HG02571 (cell line): ENCODE data around the gene TCL1A.
A peak's percentile ranks its signal among the peaks of the same experiment; 100 is the strongest.
"Not testable (repeated sequence)": the region's sequence is repeated elsewhere in the genome, so short reads cannot be mapped to it uniquely, and the experiment has no call there.

Experiments
- ATAC-seq: cut with Tn5 transposase; IDR thresholded peaks from one replicate; pipeline ENCODE4 v1.9.1; 2021; ENCODE audit warnings: mild to moderate bottlenecking, moderate library complexity; ENCODE audit not compliant: unreplicated experiment

Gene TCL1A, protein sequence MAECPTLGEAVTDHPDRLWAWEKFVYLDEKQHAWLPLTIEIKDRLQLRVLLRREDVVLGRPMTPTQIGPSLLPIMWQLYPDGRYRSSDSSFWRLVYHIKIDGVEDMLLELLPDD

DNA sequence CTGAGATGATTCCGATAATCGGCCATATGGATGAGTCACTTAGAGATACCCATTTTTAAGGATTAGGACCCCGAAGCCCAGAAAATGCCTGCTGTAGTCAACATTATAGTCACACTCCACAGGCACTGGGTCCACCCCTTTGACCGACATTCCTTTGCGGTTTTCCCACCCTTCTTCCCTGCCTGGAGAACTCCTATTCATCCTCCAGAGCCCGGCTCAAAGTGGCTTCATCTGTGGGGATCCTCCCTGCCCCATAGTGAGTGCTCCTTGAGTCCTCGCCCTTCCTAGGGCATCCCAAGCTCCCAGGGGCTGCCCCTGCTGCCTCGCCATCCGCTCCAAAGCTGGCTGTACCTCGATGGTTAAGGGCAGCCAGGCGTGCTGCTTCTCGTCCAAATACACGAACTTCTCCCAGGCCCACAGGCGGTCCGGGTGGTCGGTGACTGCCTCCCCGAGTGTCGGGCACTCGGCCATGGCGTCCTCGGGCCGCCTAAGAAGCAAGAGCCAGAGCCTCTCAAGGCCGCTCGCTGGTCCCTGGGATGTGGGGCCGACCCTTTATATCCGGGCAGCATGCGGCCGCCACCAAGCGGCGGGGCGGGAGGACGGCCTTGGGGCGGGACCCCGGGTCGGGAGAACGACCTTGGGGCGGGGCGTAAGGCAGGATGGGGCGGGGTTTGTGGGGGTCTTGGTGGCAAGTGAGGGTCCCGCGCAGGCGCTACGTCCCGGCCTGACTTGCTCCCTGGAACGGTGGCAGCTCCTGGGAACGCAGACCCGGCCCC, at the start of gene TCL1A:
TCL1A (minus strand) TSS at position 530 of the 776 bp plus-strand sequence; CDS start at position 471, 59 bp downstream.
- peak; percentile 80 for ATAC-seq

DNA sequence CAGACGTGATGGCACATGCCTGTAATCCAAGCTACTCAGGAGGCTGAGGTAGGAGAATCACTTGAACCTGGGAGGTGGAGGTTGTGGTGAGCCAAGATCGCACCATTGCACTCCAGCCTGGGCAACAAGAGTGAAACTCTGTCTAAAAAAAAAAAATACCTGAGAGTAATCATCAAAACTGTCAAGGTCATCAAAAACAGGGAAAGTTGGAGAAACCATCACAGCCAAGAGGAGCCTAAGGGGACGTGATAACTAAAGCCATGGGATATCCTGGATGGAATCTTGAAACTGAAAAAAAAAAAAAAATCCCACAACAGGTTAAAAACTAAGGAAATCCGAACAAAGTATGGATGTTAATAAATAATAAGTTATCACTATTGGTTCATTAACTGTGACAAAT, 49.1 kb upstream of the TCL1A start:
- not testable (repeated sequence) for ATAC-seq

DNA sequence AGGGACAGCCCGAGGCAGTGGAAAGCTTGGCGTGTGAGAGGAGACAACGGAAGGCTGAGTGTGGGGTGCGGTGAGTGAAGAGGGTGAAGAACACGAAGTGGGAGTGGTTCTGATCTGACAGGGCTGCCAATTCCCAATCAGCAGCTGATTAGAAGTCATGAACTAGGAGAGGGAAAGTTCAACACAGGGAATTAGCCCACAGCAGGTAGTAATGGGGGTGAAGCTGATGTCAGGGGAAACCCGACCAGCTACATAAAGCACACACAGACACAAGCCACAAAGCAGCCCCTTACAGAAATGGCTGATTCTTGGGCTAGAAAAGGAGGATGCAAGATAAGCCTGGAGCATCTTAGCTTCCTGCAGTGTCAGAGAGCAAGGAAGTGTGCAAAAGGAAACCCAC, 47.5 kb upstream of the TCL1A start:
- ATAC-seq: no peak

DNA sequence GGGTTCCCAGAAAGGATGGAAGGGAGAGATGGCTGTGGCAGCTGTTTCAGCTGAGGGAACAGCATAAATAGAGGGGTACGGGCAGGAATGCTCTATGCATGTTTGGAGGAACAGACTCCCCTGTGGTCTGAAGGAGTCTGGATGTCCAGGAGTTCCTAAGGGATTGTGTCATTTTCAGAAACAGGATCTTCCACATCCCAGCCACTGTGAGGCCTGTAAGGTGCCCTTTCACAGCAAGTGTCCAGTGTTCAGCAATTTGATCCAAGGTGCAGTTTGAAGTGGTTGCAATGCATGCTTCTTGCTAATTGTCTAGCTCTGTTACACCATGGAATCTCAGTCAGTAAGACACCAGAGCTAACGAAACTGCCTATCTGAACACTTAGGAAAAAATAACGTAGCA, 46.7 kb upstream of the TCL1A start:
- ATAC-seq: no peak

DNA sequence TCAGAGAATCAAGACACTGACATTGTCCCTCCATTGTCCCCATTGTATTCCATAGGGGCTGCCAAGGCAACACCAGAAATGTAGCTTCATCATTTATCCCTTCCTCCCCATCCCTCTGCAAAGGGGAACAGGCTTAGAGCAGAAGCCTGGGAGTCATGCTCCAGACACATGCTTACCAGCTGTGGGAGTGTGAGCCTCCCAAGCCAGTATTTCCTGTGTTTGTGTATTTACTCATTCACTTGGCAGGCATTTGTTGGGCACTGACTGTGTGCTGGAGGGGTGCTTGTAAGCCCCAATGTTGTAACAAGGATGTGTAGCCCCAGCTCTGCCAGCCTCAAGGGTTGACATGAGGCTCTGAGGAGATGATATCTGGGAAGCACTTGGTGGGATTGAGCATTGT, 46.0 kb upstream of the TCL1A start:
- no peak for ATAC-seq

DNA sequence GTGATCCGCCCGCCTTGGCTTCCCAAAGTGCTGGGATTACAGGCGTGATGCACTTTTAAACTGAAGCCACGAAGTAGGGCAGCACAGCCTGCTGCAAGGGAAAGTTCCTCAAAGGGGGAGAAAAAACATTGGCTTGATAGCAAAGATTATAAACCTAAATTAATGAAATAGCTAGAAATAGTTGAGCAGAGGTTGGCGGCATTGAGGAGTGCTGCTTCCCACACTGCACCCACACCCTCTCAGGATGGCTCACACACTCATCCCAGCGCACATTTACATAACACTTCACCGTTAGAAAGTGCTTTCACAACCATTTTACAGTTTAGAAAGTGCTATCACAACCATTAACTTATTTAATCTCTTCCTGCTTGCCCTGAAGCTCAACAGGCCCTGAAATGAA, 44.4 kb upstream of the TCL1A start:
- no peak for ATAC-seq

DNA sequence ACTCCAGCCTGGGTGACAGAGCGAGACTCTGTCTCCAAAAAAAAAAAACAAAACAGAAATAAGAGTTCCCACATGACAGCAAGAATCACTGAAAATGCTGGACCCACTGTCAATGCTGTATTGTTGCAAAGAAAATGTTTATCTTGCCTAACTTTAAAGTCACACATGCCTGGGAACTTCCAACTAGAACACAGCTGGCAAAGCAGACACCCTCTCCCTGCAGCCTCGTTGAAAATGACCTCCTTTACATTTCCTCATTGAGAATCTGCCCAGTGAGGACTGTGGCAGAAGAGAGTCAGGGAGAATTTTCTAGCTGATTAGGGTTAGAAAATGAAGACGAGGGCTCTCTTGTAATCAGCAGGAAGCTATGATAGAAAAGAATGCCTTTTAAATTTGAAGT, 42.8 kb upstream of the TCL1A start:
- no peak for ATAC-seq

DNA sequence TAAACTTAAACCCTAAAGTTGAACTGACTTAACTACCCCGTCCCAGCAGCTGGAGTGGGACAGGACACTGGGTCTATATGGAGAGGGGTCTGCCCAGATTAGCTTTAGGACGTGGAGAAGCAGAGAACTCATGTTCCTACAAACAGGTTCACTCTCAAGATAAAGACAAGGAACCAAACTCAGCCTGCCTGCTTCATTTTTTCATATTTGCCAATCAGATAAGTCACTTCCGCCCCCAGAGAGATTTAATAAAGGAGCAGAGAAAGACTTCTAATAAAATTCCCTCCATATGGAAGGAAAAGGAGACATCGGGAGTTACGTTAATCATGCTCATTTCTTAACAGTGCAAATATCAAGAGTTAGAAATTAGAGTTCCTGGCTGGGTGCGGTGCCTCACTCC, 42.2 kb upstream of the TCL1A start:
- ATAC-seq: no peak

DNA sequence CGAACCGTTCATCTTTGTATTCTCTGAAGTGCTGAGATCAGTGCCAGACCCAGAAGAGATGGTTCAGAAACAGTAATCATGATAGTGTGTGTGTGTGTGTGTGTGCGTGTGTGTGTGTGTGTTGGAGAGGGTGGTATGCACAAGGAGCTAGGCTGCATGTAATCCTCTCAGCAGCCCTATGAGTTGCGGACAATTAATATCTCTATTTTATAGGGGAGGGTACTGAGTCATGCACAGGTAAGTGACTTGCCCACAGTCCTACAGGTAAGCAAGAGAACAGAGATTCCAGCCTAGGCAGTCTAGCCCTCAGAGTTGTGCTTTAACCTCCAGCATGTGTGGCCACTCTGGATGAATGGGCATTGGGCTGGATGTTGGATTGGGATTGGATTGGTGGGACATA, 27.9 kb upstream of the TCL1A start:
- no peak for ATAC-seq

DNA sequence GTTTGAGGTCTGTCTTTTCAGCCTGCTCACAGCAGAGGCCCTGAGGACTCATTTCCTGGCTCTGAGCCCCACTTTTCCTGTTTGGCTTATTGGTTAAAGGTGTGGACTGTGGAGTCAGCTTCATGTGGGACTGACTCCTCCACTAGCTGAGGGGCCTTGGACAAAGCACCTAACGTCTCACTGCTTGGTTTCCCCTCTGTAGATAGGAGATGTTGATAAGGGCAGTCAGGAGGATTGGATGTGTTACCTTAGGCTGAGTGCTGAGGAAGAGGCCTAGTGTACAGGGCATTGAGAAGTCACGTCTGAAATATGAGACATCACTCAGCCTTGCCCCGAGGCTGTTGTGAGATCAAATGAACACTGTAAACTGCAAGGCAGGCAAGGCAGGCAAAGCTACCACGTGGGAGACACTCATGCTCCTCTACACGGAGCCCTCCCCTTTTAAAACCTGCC, 27.1 kb upstream of the TCL1A start:
- ATAC-seq: no peak

DNA sequence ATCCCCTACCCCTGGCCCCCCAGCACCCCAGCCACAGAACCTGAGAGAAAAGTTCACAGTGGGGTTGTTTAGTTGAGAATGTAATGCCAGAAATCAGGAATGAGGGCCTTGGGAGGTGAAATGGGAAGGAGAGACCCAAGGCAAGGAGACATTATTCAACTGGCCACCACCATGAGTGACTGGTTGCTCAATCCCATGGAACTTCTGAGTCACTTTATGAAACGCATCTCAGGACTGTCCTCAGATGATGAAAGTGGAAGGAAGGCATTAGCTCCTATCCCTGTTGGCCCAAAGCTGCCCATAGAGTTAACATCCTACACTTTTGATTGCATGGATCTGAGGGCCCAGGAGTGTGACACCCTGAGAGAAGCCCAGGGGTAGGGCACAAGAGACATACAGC, 25.4 kb upstream of the TCL1A start:
- no peak for ATAC-seq

DNA sequence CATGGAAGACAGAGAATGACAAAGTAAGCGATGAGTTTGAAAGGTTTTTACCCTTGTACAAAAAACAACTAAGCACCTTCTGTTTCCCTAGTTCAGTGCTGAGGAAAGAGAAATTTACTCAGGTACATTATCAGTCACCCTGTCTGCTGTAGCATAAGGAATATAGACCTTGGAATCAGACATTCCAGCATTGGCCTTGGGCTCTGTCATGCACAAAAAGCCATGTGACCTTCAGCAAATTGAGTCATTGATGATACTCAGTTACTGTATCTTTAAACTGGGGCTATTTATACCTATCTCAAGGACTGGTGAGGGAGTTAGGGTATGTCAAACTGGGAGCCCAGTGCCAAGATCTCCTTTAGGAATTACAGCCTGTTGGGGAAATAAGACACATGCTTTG, 19.3 kb upstream of the TCL1A start:
- ATAC-seq: no peak

DNA sequence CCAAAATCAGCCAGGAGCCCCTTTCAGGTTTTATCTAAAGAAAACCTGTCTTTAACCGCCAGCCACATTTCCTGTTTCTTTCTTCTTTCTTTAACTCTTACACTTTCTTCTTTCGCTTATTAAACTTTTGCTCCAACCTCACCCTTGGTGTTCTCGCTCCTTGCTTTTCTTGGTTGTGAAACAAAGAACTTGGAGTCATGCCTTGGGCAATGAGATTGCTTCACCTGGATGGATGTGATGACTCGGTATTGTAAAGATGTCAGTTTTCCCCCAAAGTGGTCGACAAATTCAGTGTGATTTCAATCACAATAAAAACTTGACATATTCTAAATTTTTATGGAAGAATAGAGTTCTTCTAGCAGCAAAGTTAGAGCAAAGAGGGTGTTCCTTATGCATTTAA, 16.2 kb upstream of the TCL1A start:
- ATAC-seq: no peak

DNA sequence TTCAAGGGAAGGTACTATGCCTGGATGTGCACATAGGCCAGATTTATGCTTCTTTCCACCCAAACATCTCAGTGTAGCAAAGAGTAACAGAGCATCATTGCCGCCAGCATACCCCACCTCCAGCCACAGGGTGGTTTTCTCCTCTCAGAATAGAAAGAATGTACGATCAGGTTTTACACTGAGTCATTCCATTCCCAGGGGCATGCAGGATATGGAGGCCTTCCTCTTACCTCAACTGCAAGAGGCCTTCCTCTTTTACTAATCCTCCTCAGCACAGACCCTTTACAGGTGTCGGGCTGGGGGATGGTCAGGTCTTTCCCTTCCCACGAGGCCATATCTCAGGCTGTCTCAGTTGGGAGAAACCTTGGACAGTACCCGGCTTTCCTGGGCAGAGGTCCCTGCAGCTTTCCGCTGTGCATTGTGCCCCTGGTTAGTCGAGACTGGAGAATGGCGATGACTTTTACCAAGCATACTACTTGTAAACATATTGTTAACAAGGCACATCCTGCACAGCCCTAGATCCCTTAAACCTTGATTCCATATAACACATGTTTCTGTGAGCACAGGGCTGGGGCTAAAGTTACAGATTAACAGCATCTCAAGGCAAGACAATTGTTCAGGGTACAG, 15.6 kb upstream of the TCL1A start:
- ATAC-seq: not testable (repeated sequence)

DNA sequence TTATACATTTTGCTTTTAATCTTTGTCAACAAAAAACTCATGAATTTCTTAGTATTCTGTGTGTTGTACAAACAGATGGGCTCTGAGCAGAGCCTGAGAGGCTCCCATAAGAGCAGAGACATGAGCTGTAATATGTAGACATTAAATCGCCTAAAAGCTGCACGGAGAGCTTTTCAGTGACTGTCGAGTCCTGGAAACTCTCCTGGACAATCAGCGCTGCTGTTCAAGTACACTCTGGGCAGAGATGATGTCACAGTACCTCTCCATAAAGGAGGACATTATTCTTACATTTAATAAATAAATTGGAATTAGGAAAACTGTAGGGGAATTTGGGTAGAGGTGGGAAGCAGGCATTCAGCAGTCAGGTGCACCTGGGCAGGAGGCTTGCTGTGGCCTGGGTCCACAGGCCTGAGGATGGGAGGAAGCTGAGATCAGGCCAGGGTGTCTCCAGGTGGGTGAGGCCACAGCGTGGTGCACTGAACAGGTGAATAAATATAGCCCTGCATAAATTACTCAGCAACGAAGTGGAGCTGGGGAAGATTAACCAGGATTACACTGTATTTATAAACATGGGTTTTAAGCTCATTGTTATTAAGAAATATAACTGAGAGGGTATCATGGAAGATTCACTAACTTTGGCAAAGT, 13.3 kb upstream of the TCL1A start:
- ATAC-seq: no peak

DNA sequence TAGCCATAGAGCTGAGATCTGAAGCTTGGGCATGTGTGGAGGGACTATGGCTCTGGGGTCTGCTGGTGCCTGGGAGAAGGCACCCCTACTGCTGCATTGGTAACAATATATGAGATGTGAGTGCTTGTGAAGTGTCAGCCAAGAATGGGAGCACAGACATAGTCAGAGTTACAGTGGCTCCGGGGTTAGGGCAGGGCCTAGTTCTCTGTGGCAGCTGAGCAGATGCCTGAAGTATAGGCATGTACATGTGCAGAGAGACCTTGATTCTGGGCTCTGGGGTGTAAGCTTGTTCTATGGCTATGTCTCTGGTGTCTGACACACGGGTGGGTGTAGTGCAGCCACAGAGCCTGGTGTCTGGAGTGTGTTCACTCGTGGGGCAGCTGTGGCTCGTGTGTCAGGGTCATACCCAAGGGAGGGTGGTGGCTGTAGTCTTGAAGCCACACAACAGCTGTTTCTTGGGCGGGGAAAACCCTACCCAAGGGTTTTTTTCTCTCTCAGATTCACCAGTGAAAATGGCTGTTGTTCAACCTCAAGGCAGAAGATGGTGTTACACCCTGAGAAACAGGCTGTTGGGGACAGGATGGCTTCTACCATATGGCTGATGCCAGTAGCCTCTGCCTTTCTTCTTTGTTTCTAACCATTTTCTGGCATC, 11.9 kb upstream of the TCL1A start:
- ATAC-seq: peak; percentile 89

DNA sequence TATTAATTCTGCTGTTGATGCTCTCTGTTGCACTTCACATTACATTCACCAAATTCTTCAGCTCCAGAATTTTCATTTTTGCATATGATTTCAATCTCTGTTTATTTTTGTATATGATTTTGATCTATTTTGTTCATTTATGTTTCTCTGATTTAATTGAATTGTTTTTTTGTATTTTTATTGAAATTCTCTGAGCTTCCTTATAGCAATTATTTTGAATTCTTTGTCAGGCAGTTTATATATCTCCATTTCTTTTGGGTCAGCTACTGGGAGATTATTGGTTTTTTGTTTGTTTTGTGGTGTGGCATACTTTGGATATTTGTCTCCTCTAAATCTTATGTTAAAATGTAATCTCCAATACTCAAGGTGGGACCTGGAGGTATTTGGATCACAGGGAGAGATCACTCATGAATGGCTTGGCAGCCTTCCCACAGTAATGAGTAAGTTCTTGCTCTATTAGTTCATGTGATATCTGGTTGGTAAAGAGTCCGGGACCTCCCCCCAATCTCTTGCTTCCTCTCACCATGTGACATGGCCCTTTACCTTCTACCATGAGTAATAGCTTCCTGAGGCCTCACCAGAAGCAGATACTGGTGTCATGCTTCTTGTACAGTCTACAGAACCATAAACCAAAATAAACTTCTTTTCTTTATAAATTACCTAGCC, 8.7 kb upstream of the TCL1A start:
- ATAC-seq: no peak

DNA sequence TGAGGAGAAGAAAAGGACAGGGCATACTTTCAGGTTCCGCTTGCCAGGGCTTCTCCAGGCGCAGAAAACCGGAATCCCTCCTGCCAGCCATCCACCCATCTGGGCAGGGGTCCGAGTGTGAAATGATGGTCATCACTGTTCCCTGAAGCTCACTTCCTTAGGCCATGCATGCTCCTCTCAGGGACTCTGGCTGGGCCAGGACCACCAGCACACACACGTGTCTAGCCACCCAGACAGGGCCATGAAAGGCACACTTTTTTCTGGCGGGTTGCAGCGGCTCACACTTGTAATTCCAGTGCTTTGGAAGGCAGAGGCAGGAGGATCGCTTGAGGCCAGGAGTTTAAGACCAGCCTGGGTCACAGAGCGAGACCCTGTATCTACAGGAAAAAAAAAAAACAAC, 1.5 kb downstream of the TCL1A start:
- ATAC-seq: no peak

DNA sequence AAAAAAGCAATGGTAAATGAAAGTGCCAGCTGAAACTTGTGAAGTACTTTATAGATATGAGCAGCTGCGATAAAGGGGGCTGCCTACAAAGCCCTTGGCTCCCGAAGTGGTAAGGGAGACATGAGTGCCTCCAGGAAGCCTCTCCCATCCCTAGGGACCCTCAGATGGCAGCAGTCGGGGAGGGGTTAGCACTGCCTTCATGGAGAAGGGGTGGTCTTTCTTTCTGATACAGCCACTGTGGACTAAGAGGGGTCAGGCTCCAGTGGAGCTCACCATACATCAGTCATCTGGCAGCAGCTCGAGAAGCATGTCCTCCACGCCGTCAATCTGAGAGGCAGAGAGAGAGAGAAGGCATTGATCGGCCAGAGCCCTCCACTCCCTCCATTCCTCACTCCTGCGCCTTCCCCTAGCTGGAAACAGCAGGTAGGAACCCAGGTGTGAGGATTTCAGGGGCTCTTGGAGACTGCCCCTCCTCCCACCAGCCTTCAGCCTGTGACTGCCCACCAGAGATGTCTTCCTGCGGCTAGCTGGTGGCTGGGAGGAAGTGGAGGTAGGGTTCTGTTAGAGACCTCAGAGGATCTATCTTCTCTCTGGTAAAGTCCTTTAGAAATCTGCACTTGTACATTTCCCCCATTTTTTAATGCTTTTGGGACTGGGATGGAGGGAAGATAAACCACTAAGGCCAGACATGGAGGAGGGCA, 2.3 kb downstream of the TCL1A start:
- no peak for ATAC-seq

DNA sequence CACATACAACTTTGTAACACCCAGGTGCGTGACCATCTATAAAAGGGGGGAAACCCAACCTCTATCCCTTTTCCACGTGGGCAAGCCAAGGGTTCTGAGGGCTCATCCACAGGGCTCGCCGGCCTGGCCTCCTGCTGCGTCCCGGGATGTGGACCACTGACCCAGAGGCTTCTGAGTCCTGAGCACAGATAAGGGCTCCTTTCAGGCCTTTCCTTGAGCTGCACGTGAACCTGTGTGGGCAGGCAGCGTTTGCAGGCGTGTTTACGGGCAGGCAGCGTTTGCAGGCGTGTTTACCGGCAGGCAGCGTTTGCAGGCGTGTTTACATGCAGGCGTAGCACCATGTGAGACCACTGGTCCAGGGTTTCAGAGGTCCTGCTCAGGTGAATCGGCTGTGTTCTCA, 3.8 kb downstream of the TCL1A start:
- no peak for ATAC-seq
